ENCODE results near the gene SIGLEC10.
A peak's percentile ranks its signal among the peaks of the same experiment; 100 is the strongest.
"Not testable (repeated sequence)": the region's sequence is repeated elsewhere in the genome, so short reads cannot be mapped to it uniquely, and the experiment has no call there.

SIGLEC10 gene, protein sequence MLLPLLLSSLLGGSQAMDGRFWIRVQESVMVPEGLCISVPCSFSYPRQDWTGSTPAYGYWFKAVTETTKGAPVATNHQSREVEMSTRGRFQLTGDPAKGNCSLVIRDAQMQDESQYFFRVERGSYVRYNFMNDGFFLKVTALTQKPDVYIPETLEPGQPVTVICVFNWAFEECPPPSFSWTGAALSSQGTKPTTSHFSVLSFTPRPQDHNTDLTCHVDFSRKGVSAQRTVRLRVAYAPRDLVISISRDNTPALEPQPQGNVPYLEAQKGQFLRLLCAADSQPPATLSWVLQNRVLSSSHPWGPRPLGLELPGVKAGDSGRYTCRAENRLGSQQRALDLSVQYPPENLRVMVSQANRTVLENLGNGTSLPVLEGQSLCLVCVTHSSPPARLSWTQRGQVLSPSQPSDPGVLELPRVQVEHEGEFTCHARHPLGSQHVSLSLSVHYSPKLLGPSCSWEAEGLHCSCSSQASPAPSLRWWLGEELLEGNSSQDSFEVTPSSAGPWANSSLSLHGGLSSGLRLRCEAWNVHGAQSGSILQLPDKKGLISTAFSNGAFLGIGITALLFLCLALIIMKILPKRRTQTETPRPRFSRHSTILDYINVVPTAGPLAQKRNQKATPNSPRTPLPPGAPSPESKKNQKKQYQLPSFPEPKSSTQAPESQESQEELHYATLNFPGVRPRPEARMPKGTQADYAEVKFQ

DNA sequence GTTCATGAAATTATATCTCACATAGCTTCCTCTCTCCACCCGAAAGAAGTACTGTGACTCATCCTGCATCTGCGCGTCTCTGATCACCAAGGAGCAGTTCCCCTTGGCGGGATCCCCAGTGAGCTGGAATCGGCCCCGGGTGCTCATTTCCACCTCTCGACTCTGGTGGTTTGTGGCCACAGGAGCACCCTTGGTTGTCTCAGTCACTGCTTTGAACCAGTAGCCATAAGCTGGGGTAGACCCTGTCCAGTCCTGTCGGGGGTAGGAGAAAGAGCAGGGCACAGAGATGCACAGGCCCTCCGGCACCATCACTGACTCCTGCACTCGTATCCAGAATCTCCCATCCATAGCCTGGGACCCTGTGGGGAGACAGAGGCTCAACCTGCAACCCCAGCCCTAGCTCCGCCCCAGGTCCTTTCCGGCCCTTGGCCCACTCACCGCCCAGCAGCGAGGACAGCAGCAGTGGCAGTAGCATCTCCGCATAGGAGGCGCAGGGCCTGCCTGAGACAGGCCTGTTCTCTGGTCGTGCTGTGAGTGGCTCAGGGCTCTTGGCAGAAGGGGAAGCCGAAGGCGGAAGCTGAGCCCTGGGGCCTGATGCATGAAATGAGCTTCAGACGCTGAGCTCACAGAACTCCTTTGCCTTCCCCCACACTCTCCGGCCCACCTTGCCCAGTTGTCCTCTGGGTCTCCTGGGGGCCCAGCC is at the start of gene SIGLEC10:
Gene SIGLEC10, minus strand, starts transcription at position 536 of the 703 bp plus-strand sequence. Its CDS starts 61 bp downstream, at position 475.
- peak within 1 kb of the TSS; percentile 41 for H3K27ac Mint-ChIP-seq
- no peaks in the 10 kb centered on the region for H3K36me3 Mint-ChIP-seq
- peaks cover 12% of the 10 kb centered on the region for H3K4me1 Mint-ChIP-seq (ENCODE audit: low read depth)
- no peaks in the 10 kb centered on the region for H3K9me3 Mint-ChIP-seq (ENCODE audit: low read depth)
- H3K4me3 Mint-ChIP-seq = no peak within 1 kb of the TSS
- H3K27me3 Mint-ChIP-seq = peaks cover 5% of the 10 kb centered on the region

DNA sequence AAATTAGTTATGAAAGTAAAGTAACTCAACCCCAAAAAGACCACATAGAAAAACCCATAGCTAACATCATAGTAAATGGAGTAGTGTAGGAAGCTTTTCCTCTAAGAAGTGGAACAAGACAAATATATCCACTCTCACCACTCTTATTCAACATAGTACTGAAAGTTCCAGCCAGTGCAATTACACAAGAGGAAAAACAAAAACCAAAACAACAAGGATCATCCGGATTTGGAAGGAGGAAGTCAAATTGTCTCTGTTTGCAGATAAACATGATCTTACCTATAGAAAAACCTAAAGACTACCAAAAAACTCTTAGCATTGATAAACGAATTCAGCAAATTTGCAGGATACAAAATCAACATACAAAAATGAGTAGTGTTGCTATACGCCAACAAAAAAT is 49.3 kb upstream of the SIGLEC10 start:
- no peaks in the 10 kb centered on the region for H3K36me3 Mint-ChIP-seq
- no peak overlapping the region for H3K27ac Mint-ChIP-seq
- no peak overlapping the region for H3K4me3 Mint-ChIP-seq
- peaks cover 7% of the 10 kb centered on the region for H3K27me3 Mint-ChIP-seq
- no peaks in the 10 kb centered on the region for H3K9me3 Mint-ChIP-seq (ENCODE audit: low read depth)
- H3K4me1 Mint-ChIP-seq (ENCODE audit: low read depth) = peaks cover 45% of the 10 kb centered on the region

DNA sequence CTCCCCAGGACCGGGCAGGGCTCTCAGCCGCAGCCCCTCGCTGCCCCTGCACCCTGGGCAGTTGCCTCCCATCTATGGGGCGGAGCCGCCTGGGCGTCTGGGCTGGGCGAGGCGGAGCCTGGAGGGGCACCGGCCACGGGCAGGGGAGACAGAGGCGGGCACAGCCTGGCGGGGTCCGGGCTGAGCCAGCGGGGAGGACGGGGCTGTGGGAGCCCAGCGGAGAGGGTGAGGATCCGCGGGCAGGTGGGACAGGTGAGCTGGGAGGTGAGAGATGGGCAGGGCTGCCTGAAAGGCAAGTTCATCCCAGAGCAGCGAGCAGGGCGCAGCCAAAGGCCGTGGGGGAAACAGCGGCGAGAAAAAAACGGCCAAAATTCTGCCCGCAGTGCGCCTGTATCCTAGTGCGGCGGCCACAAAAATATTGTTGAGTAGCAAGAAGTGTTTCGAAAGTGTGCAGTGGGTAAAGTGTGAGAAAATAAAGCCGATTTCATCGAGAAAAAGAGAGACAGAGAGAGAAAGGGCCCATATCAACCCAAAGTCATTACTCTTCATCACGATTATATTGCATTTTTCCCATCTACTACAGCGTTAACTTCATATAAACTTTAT is 46.6 kb upstream of the SIGLEC10 start:
- H3K4me3 Mint-ChIP-seq = peak overlapping the region; percentile 61
- H3K27ac Mint-ChIP-seq = not testable (repeated sequence)

DNA sequence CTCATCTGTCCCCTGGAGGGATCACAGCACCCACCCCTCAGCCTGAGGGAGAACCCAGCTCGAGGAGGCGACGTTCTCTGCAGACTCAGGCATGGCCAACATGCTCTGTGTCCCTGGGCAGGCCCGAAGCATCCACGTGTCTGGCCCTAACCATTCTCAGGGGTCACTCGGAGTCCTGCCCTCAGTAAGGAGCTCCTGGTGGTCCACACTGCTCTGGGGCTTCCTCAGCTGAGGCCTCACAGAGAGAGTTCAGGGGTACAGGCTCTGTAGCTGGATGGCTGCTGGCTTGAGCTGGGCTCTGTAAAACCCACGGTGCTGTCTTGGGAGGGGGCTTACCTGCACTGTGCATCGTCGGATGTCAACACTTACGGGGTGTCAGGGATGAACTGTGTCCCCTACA is 45.2 kb upstream of the SIGLEC10 start:
- Mint-ChIP-seq H3K4me3 (no peak overlapping the region), H3K9me3 (ENCODE audit: low read depth) (no peaks in the 10 kb centered on the region), H3K4me1 (ENCODE audit: low read depth) (peaks cover 31% of the 10 kb centered on the region), H3K36me3 (no peaks in the 10 kb centered on the region), H3K27ac (no peak overlapping the region), H3K27me3 (peaks cover 7% of the 10 kb centered on the region)

More for the DNA sequence above, 46.6 kb upstream of the SIGLEC10 start:
- H3K9me3 Mint-ChIP-seq (ENCODE audit: low read depth); H3K27me3 Mint-ChIP-seq; H3K36me3 Mint-ChIP-seq: not testable (repeated sequence)
- peaks cover 43% of the 10 kb centered on the region for H3K4me1 Mint-ChIP-seq (ENCODE audit: low read depth)

DNA sequence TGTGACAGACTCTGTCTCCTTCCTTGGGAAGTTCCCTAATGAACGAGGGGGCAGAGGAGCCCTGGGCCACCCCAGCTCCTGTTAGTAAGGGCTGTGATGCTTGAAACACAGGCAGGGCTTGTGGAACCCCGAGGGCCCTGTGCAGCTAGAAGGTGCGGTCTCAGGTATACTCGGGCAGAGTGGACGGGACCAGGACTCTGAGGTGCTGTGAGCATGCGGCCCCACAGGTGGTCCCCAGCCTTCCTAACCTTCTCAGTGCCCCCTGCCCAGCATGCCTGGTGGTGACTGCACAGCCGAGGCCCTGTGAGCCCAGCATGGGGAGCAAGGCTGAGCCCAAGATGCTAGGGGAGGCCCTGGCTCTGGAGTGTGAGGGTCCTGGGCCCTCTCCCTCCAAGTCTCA is 44.8 kb upstream of the SIGLEC10 start:
- H3K4me1 Mint-ChIP-seq (ENCODE audit: low read depth) = peaks cover 28% of the 10 kb centered on the region
- no peaks in the 10 kb centered on the region for H3K9me3 Mint-ChIP-seq (ENCODE audit: low read depth)
- H3K27ac Mint-ChIP-seq = no peak overlapping the region
- peaks cover 7% of the 10 kb centered on the region for H3K27me3 Mint-ChIP-seq
- no peaks in the 10 kb centered on the region for H3K36me3 Mint-ChIP-seq
- no peak overlapping the region for H3K4me3 Mint-ChIP-seq

DNA sequence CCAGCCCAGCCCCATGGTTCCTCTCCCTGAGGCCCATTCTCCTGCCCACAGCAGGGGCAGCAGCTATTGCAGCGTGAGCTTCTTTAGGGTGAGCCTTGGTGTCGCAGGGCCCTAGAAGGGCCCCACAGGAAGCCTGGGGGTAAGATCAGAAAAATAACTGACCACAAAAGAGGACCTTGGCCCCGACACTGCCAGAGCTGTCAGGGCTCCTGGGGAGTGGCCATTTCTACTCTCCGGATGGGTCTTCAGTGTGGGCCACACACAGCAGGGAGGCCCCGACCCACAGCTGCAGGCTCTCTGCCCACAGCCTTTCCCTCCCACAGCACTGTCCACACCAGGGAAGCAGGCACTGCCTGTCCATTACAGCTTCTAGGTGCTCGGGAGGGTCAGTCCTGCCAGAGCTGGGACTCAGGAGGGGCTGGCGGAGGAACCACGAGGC is 44.3 kb upstream of the SIGLEC10 start:
- Mint-ChIP-seq H3K4me3 (no peak overlapping the region), H3K27ac (no peak overlapping the region), H3K36me3 (no peaks in the 10 kb centered on the region), H3K4me1 (ENCODE audit: low read depth) (peaks cover 23% of the 10 kb centered on the region), H3K27me3 (peaks cover 7% of the 10 kb centered on the region), H3K9me3 (ENCODE audit: low read depth) (no peaks in the 10 kb centered on the region)

DNA sequence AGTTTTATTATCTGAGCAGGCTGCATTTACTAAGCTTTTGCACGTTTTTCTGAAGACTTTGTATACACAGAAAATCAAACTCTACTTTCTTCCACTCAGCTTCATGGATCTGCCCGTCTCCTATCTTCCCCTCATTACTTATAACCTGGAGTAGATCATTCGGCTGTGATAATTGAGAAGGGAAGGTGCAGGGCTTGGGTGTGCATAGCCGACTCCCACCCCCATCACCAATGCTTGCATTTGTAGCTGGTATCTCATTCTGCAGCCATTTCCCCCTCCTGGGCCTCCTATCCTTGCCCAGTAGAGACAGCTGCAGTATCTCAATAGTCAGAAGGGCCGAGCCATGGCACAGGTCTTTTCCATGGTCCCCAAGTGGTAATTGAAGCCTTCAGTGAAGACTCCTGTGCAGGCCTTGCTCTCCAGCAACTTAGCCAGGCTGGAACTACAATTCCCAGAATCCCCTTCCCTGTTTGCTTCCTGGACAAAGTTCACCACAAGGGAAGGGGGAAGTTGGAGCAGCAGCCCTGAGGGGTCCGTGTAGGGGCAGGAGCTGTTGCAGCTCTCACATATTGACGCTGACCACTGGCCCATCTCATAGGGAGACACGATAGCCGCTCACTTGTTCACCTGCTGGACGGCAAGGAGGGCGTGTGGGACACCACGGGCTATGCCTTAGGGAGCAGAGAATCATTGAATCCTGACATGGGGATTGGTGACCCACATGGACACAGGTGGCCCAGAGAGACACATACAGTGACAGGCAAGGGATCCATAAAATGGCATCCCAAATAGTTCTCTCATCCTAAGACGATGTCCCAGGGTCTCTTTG is 42.9 kb upstream of the SIGLEC10 start:
- Mint-ChIP-seq H3K4me3 (no peak overlapping the region), H3K36me3 (no peaks in the 10 kb centered on the region), H3K9me3 (ENCODE audit: low read depth) (no peaks in the 10 kb centered on the region), H3K27me3 (peaks cover 7% of the 10 kb centered on the region), H3K27ac (no peak overlapping the region), H3K4me1 (ENCODE audit: low read depth) (peaks cover 14% of the 10 kb centered on the region)

DNA sequence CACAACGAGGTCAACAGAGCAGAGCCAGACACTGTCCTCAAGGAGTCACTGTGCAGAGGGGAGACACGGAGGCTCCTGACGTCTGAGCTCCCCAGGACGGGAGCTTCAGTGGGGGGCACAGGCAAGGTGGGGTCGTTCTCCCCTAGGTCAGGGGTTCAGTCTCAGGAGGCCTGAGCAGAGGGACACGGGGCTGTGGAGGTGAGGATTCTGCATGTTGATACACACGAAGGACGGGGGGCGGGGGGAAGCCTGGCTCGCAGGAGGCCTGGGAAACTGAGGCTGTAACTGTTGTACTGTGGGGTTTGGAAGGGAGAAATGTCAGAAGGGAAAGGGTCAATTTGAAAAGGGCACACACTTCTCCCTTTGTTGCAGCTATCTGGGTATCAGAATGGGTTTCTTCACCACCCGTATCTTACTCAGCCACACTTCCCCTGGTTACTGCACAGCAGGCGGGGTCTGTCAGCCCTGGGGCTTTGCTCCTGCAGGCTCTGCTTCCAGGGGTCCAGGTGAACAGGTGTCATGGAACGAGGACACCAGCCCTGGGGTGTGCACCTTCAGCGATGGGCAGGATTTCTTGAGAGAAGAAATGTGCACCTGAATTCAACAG is 41.6 kb upstream of the SIGLEC10 start:
- no peaks in the 10 kb centered on the region for H3K27me3 Mint-ChIP-seq

DNA sequence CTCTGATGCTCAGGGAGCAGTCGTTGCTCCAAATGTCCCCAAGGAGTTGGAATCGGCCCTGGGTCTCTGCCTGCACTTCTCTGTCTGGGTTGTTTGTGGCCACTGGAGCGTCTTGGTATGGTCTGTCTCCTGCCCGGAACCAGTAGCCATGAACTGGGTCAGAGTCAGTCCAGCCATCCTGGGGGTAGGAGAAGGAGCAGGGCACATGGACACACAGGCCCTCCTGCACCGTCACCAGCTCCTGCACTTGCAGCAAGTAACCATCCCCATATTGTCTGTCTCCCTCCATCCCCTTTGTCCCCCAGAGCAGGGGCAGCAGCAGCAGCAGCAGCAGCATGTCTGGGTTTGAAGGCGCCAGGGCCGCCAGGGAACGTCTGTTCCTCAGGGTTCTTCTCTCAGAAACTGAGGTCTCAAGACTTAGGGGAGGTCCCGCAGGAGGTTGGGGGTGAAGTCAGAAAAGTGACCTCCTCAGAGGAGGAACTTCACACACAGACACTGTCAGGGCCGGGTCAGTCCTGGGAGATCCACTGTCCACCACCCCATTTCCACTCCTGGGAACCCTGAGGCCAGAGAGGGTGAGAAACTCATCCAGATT is 40.7 kb upstream of the SIGLEC10 start, which contains the start of gene SIGLEC8:
Gene SIGLEC8, minus strand, starts transcription at position 404 of the 595 bp plus-strand sequence. Its CDS starts 67 bp downstream, at position 337.
- Mint-ChIP-seq H3K4me1 (ENCODE audit: low read depth) (peaks cover 7% of the 10 kb centered on the region), H3K9me3 (ENCODE audit: low read depth) (no peaks in the 10 kb centered on the region), H3K4me3 (no peak within 1 kb of the TSS), H3K27me3 (no peaks in the 10 kb centered on the region), H3K27ac (peak within 1 kb of the TSS; percentile 10), H3K36me3 (no peaks in the 10 kb centered on the region)

More for the DNA sequence above, 41.6 kb upstream of the SIGLEC10 start:
- no peaks in the 10 kb centered on the region for H3K9me3 Mint-ChIP-seq (ENCODE audit: low read depth)
- H3K27ac Mint-ChIP-seq = no peak overlapping the region
- H3K36me3 Mint-ChIP-seq = no peaks in the 10 kb centered on the region
- peaks cover 12% of the 10 kb centered on the region for H3K4me1 Mint-ChIP-seq (ENCODE audit: low read depth)
- H3K4me3 Mint-ChIP-seq = no peak overlapping the region

DNA sequence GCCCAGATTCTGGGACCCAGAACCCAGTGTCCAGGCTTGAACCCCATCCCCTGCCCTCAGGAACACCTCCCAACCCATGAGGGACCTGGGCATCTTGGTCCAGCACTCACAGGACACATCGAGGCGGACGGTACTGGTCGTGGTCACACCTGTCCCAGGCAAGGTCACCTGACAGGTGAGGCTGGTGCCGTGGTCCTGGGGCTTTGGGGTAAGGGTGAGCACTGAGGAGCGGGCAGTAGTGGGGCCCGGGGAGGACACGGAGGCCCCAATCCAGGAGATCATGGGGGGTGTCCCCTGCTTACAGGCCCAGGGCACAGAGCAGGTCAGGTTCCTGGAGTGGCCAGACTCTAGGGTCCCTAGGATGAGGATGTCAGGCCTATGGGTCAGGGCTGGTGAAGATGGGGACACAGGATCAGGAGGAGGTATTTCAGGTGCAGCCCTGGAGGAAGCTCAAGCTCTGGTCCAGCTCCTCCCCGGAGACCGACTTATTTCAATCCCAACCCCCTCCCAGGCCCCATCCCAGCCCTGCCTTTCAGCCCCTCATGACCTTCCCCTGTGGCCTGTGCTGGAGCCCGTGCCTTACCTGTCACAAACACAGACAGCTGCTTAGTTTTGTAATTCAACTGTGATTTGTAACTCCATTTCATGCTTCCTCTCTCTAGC is 40.0 kb upstream of the SIGLEC10 start:
- no peaks in the 10 kb centered on the region for H3K27me3 Mint-ChIP-seq
- no peaks in the 10 kb centered on the region for H3K36me3 Mint-ChIP-seq
- H3K27ac Mint-ChIP-seq = peak overlapping the region; percentile 10
- H3K9me3 Mint-ChIP-seq (ENCODE audit: low read depth) = no peaks in the 10 kb centered on the region
- no peak overlapping the region for H3K4me3 Mint-ChIP-seq
- peaks cover 3% of the 10 kb centered on the region for H3K4me1 Mint-ChIP-seq (ENCODE audit: low read depth)

DNA sequence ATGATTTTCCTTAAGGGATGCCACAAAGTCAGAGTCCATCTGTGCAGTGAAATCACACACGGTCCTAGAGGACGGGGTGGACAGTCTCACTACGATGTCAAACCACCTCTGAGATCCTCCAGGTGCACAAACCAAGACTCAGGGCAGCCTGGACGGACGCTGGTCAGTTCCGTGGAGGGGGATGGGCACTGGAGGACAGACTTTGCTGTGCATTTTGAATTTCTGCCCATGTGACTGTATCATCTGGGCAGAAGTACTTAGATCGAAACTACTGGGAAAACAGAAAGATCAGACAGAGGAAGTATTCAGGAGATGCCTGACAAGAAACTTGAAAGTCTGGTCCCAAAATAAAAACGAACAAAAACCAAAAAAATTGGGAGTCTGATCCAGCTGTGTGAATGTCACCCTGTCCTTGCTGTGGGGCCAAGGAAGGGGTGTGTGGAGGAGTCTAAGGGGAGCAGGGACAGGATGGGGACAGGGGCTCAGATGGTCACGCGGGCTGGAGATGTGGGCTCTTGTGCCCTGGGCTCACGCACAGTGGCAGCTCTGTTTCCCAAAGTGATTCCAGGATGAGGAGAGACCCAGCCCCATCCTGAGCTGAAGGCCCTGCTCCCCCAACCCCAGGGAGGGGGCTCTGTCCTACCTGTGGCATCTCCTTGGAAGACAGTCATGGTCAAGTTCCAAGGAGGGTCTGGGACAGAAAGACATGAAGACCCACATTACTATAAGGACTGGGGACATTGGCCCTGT is 39.3 kb upstream of the SIGLEC10 start:
- Mint-ChIP-seq H3K27me3 (no peaks in the 10 kb centered on the region), H3K4me1 (ENCODE audit: low read depth) (peaks cover 3% of the 10 kb centered on the region), H3K27ac (no peak overlapping the region), H3K9me3 (ENCODE audit: low read depth) (no peaks in the 10 kb centered on the region), H3K4me3 (no peak overlapping the region), H3K36me3 (no peaks in the 10 kb centered on the region)

DNA sequence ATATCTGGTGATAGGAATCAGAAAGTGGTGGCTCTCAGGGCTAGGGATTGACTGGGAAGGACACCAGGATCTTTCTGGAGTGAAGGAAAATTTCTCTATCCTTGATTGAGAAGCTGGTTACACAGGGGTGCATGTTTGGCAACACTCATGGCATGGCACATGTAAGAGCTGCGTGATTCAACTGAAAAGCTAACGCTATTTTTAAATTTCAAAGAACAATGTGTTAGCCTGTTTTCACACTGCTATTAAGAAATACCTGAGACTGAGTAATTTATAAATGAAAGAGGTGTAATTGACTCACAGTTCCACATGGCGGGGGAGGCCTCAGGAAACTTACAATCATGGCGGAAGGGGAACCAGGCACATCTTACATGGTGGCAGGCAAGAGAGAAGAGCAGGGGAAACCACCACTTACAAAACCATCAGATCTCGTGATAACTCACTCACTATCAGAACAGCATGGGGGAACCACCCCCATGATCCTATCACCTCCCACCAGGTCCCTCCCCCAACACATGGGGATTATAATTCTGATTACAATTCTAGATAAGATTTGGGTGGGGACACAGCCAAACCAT is 33.4 kb upstream of the SIGLEC10 start:
- Mint-ChIP-seq H3K9me3 (ENCODE audit: low read depth) (no peaks in the 10 kb centered on the region), H3K27ac (peak overlapping the region; percentile 86), H3K4me3 (peak overlapping the region; percentile 15), H3K27me3 (no peaks in the 10 kb centered on the region), H3K36me3 (peaks cover 5% of the 10 kb centered on the region), H3K4me1 (ENCODE audit: low read depth) (peaks cover 43% of the 10 kb centered on the region)
